GM12873 (cell line): ENCODE data around the gene RALY.
A peak's percentile ranks its signal among the peaks of the same experiment; 100 is the strongest.

Experiments
- TF ChIP-seq, protein P1 (sequence below): IDR thresholded peaks from 2 replicates; pipeline ENCODE4 v1.5.1; 2012; ENCODE audit warnings: low read depth, mild to moderate bottlenecking, moderate library complexity, low read length, control low read depth; ENCODE audit not compliant: insufficient read depth; ENCODE audit errors: missing control alignments

RALY gene

DNA sequence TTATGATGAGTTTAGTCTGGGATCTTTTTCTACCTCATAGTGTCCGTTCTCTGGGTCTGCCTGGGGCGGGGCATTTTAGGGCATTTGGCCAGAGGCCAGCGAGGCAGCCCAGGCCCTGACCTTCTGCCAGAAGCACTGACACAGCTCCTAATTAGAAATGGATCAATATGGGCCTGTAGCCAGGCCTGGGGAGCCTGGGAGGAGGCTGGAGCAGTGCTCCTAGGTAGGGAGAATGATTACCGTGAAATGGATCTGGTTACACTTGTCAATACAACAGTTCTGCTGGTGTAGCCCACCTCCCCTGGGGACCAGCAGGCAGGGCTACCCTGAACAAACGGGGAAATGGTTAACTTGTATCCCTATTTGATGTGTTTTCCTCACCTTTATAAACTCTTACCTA, 23.0 kb downstream of the RALY start:
- TF ChIP-seq, protein P1, sequence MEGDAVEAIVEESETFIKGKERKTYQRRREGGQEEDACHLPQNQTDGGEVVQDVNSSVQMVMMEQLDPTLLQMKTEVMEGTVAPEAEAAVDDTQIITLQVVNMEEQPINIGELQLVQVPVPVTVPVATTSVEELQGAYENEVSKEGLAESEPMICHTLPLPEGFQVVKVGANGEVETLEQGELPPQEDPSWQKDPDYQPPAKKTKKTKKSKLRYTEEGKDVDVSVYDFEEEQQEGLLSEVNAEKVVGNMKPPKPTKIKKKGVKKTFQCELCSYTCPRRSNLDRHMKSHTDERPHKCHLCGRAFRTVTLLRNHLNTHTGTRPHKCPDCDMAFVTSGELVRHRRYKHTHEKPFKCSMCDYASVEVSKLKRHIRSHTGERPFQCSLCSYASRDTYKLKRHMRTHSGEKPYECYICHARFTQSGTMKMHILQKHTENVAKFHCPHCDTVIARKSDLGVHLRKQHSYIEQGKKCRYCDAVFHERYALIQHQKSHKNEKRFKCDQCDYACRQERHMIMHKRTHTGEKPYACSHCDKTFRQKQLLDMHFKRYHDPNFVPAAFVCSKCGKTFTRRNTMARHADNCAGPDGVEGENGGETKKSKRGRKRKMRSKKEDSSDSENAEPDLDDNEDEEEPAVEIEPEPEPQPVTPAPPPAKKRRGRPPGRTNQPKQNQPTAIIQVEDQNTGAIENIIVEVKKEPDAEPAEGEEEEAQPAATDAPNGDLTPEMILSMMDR: no peak

DNA sequence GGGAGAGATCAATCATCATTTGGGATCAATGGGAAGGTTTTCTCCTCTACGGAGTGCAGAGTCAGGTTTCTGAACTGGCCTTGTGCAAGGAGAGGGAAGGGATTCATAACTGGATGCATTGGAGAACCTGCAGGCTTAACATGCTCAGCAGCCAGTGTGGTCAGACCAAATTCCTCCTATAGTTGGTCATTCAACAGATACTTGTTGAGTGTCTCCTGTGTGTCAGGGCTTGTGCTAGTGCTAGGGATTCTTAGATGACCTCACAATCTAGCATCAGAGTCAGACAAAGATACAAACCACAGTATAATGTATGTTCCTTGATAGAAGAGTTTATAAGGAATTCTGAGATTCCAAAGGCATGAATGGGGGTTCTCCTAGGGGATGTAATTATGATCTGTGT, 23.9 kb downstream of the RALY start:
- TF ChIP-seq, protein P1: no peak

DNA sequence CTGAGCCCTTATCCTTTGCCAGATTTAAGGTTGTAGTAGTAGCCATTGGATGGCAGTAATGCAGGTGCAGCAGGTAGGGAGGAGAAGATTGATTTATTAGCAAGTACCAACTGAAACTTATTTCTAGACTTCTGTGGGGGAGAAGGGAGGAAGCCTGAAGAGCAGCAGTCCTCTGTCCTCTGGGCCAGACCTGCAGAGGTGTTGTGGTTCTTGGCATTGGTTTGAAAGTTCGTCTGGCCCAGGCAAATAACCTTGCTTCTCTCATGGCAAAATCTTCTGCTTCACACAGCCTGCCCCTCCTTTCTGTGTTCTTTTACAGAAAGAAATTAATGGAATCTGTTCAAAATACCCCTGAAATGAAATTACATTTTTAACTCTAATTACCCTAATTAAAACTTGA, 24.5 kb downstream of the RALY start:
- TF ChIP-seq, protein P1: no peak

DNA sequence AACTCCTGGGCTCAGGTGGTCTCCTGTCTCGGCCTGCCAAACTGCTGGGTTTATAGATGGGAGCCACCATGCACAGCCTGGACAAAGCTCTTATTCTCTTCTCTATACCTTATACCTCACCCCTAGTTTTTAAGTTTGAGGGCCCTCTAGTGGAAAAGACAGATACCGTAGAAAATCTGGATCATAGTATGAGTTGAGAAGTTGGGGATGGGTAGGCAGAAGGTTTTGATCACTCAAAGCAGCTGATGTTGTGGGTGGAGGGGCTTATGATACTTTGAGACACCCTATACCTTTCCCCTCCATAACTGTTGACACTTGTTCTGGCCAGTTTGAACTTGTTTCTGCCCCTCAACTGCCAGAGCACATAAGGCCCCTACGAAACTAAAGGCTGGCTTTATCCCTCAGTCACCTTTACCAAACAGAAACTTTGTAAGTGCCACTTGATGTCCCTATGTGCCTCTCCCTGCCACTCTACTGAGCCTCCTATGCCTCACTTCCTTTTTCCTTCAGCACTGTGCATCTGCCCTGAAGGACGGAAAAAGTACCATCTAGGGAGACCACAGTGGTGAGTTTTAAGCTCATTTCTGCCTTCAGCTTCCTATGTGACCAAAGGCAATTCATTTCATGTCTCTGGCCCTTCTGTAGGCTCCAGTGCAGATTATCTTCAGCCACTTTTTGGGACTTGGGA, 28.6 kb downstream of the RALY start:
- TF ChIP-seq, protein P1: peak; percentile 56

DNA sequence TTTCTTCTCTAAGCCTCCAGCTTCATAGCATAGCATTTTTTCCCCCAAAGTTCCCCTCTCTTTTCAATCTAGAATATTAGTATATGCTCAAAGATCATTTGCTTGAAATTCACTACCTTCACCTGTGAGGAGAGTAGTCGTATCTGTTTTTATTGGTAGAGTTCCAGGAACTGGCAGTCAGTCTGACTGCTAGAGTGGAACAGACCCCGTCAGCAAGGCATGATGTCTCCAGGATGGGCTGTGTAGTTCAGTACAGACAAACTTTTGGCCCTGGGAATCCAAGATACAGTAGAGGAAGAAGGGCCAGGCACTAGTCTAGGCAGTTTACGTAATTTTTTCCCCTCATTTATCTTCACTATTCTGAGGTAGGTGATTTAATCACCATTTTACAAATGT, 29.1 kb downstream of the RALY start:
- TF ChIP-seq, protein P1: no peak

DNA sequence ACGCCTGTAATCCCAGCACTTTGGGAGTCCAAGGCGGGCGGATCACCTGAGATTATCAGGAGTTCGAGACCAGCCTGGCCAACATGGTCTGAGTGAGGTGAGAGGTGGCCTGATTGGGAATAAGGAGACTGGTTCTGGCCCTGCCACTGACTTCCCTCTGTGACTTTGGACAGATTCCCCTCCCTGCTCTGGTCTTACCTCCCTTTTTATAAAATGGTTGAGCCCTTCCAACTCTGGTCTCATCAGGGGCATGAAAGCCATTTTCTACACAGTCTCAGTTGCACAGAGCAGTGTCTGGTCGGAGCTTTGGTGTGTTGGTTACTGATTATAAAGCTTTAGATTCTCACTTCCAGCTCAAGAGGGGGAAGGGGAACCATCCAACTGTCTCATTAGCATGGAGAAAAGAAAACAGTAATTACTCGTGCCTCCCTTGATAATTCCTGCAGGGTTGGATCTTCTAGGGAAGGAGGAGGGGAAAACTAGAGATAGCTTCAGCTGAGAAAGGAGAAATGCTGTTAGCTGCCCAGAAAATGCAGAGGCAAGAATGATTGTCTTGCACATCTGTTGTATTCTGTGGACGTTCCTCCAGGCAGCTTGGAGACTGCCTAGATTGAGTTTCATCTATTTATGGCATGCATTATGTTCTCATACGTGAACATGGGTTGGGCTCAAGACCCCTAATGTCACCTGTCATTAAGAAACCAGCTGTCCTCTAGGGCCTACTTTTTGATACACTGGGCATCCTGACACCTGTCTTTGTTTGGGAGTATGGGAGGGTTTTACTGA, 30.4 kb downstream of the RALY start:
- TF ChIP-seq, protein P1: no peak

DNA sequence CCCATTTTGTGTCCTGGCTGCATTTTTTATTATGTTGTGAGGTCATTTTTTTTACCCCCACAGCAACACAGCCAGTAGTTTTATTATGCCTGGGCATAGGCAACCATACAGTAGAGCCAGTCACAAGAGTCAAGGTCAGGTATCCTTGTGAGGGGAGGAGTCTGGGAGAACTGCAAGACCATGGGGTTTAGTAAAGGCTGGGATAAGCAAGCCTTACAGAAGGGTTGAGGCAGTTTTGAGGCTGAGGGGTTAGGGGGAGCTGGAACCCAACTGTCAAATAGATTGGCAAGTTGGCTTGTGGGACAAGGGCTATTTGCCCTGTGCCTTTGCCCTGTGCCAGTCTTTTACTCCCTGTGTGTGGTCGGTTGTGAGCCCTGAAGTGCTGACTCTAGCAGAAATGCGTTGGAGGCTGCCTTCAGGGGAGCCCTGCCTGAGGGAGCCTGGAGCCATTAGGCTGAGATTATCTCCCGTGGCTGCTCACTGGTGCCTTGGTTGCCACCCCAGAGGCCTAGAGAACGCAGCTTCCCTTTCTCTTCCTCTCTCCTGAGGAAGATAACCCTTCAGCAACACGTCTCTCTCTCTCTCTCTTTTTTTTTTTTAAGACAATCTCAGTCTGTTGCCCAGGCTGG, 31.1 kb downstream of the RALY start:
- TF ChIP-seq, protein P1: no peak
